ENCODE results near the gene PITPNC1.

- TF ChIP-seq ZNF274 (IDR thresholded peaks at IDR 0.05; ENCODE audit: low read depth, low read length): no peak
- no peak for TF ChIP-seq SUZ12 (IDR thresholded peaks at IDR 0.05; ENCODE audit: extremely low read depth, insufficient read depth, insufficient read length)
These were observed 123.2 kb downstream of the PITPNC1 start for GRCh38 chr17:67500261-67500660.
